ENCODE results near the gene KCNK10.

KCNK10 gene

GRCh38 chr14:88323086-88323522, at the start of gene KCNK10:
TSS of gene KCNK10 (minus strand) at chr14:88323269. CDS start at chr14:88322798, 471 bp downstream.
- DNase-seq = no peak

GRCh38 chr14:88369496-88369895, 46.4 kb upstream of the KCNK10 start:
- no peak for DNase-seq

GRCh38 chr14:88364710-88365413, 41.8 kb upstream of the KCNK10 start:
- DNase-seq = no peak

- no peak for DNase-seq
Measured at GRCh38 chr14:88363644-88364043, 40.6 kb upstream of the KCNK10 start.

GRCh38 chr14:88359500-88359899, 36.4 kb upstream of the KCNK10 start:
- no peak for DNase-seq

GRCh38 chr14:88354358-88354757, 31.3 kb upstream of the KCNK10 start:
- DNase-seq = no peak

- peak; percentile 91 for DNase-seq
Measured at GRCh38 chr14:88352698-88353097, 29.6 kb upstream of the KCNK10 start.

- DNase-seq = peak; percentile 74
Measured at GRCh38 chr14:88351966-88352691, 29.1 kb upstream of the KCNK10 start.

GRCh38 chr14:88348546-88348945, 25.5 kb upstream of the KCNK10 start:
- DNase-seq = no peak

GRCh38 chr14:88346048-88346639, 23.1 kb upstream of the KCNK10 start:
- no peak for DNase-seq

- DNase-seq = no peak
Measured at GRCh38 chr14:88342980-88343379, 19.9 kb upstream of the KCNK10 start.

- no peak for DNase-seq
Measured at GRCh38 chr14:88340357-88340756, 17.3 kb upstream of the KCNK10 start.

- no peak for DNase-seq
Measured at GRCh38 chr14:88333036-88333435, 10.0 kb upstream of the KCNK10 start.

GRCh38 chr14:88327497-88327896, 4.4 kb upstream of the KCNK10 start:
- DNase-seq = no peak

- DNase-seq = no peak
Measured at GRCh38 chr14:88326352-88327103, 3.5 kb upstream of the KCNK10 start.

GRCh38 chr14:88325883-88326282, 2.8 kb upstream of the KCNK10 start:
- DNase-seq = no peak

- no peak for DNase-seq
Measured at GRCh38 chr14:88324930-88325329, 1.9 kb upstream of the KCNK10 start.

GRCh38 chr14:88324491-88324890, 1.4 kb upstream of the KCNK10 start:
- no peak for DNase-seq

GRCh38 chr14:88323523-88324199, 592 bp upstream of the KCNK10 start:
- peak; percentile 46 for DNase-seq

- no peak for DNase-seq
Measured at GRCh38 chr14:88322504-88323085, 474 bp downstream of the KCNK10 start.

- no peak for DNase-seq
Measured at GRCh38 chr14:88321692-88322503, 1.2 kb downstream of the KCNK10 start.
